ENCODE measurements around the gene WBP4. TPM values are rescaled to one million over a fixed set of nuclear protein-coding genes. Genes with fewer than 3 reads are reported as not detected.
A peak's percentile ranks its signal among the peaks of the same experiment; 100 is the strongest.

WBP4 gene
- total RNA-seq, 1 experiment from 2014 or later = 7.2 TPM

- H3K27me3 Mint-ChIP-seq (ENCODE audit: low read depth) = no peaks in the 10 kb centered on the region
Observed at GRCh38 chr13:41029629-41030028, 31.7 kb upstream of the WBP4 start.

More at GRCh38 chr13:41029629-41030028, 31.7 kb upstream of the WBP4 start:
- H4K91ac ChIP-seq (ENCODE audit: insufficient read length, low read depth, low read length) = no peak overlapping the region
- H3K4ac ChIP-seq (ENCODE audit: low read depth, low read length) = no peak overlapping the region
- no peak overlapping the region for H2BK20ac ChIP-seq (ENCODE audit: low read depth, low read length, poor library complexity, severe bottlenecking)
- no peaks in the 10 kb centered on the region for H3K36me3 Mint-ChIP-seq (ENCODE audit: insufficient read depth in 1 of 3, low read depth in 3 of 3)
- H3K27me3 ChIP-seq (ENCODE audit: insufficient read depth, low read length) = no peaks in the 10 kb centered on the region
- H3K27ac ChIP-seq (ENCODE audit: insufficient read length, low read depth, low read length) = no peak overlapping the region
- H3K56ac ChIP-seq (ENCODE audit: insufficient read length, low read depth, low read length) = no peak overlapping the region
- H3K4me2 ChIP-seq (ENCODE audit: insufficient read depth, insufficient read length, low read length) = no peak overlapping the region
- H3K4me3 Mint-ChIP-seq = no peak overlapping the region
- no peak overlapping the region for H4K8ac ChIP-seq (replicated peaks; ENCODE audit: insufficient read length, low read depth, low read length)
- no peaks in the 10 kb centered on the region for H3K79me1 ChIP-seq (ENCODE audit: insufficient read depth, low read depth, low read length, poor library complexity, severe bottlenecking)
- WGBS (ENCODE audit: extremely low coverage, insufficient read length, low lambda C conversion rate) = no CpG with 5 or more reads among the region's 2 CpGs
- no peak overlapping the region for H2BK15ac ChIP-seq (ENCODE audit: low read depth, low read length)
- peak; percentile 72 for TF ChIP-seq CTCF (conservative IDR thresholded peaks at IDR 0.05)
- no peaks in the 10 kb centered on the region for H3K9me3 ChIP-seq (ENCODE audit: control insufficient read depth, low read depth, low read length)
- H4K5ac ChIP-seq (ENCODE audit: insufficient read length, low read depth, low read length) = no peak overlapping the region
- no peaks in the 10 kb centered on the region for H3K4me1 ChIP-seq (ENCODE audit: insufficient read depth, low read length)
- no peak overlapping the region for H3K27ac Mint-ChIP-seq
- no peak overlapping the region for H2AFZ ChIP-seq (ENCODE audit: low read length)
- H3K79me2 ChIP-seq (ENCODE audit: insufficient read depth, low read length) = no peaks in the 10 kb centered on the region
- H2BK120ac ChIP-seq (ENCODE audit: low read depth, low read length, poor library complexity, severe bottlenecking) = no peak overlapping the region
- no peaks in the 10 kb centered on the region for H3K9me3 Mint-ChIP-seq
- H3T11ph ChIP-seq (ENCODE audit: low read length) = no peak overlapping the region
- H3K9ac ChIP-seq (ENCODE audit: extremely low read depth, insufficient read length, low read length) = no peak overlapping the region
- H3K23me2 ChIP-seq (ENCODE audit: insufficient read length, low read depth, low read length, poor library complexity, severe bottlenecking) = no peaks in the 10 kb centered on the region
- peaks cover under 1% of the 10 kb centered on the region in 2 experiments for H3K4me1 Mint-ChIP-seq
- DNase-seq = peak; percentile 35
- no peak overlapping the region for H3K18ac ChIP-seq (ENCODE audit: insufficient read length, low read depth, low read length)
- no peak overlapping the region for H3K14ac ChIP-seq (ENCODE audit: insufficient read depth, low read length)
- no peak overlapping the region for H3K23ac ChIP-seq (ENCODE audit: insufficient read length, low read depth, low read length)
- H2BK12ac ChIP-seq (ENCODE audit: insufficient read length, low read depth, low read length) = no peak overlapping the region
- no peak overlapping the region for H2AK5ac ChIP-seq (ENCODE audit: insufficient read length, low read length)
- H2BK5ac ChIP-seq (ENCODE audit: insufficient read length, low read length) = no peak overlapping the region
- H4K20me1 ChIP-seq (ENCODE audit: control insufficient read depth, insufficient read depth, insufficient read length) = no peaks in the 10 kb centered on the region
